Transverse colon (tissue), 4 donors: ENCODE data around the gene SLC7A9.

Experiments
- CTCF ChIP-seq, 5 experiments: fragments of 200-600 bp in 3 of 5; fragments of 450-650 bp in 2 of 5; sonication (generic) in 3 of 5; IDR thresholded peaks; 1 replicate in 2 of 5; 2 replicates in 3 of 5; pipeline ENCODE4 v1.5.1; 2016 to 2017; ENCODE audit warnings: antibody characterized with exemption in 5 of 5, inconsistent platforms in 3 of 5, mild to moderate bottlenecking in 2 of 5, moderate library complexity in 1 of 5
- EP300 ChIP-seq: sonication (generic); formaldehyde crosslinking; IDR thresholded peaks from one replicate; pipeline ENCODE4 v1.6.1; 2017; ENCODE audit warnings: antibody characterized with exemption, low read depth
- POLR2A ChIP-seq: fragments of 450-650 bp; IDR thresholded peaks from one replicate; pipeline ENCODE4 v1.6.1; 2016; ENCODE audit warnings: antibody characterized with exemption, mild to moderate bottlenecking, moderate library complexity
- POLR2AphosphoS5 ChIP-seq, 3 donors: sonication (generic); formaldehyde crosslinking; IDR thresholded peaks; one replicate each; pipeline ENCODE4 v1.6.1; 2016; ENCODE audit warnings: antibody characterized with exemption in 3 of 3

GRCh38 chr19:32895384-32895783 is 25.8 kb upstream of the SLC7A9 start:
- TF ChIP-seq CTCF (IDR thresholded peaks at IDR 0.05) (no peak), EP300 (no peak), POLR2A (no peak), POLR2AphosphoS5 (IDR thresholded peaks at IDR 0.05) (no peak)
